GM12892 (cell line): ENCODE measurements around the gene UBALD1.

Experiments used
- POLR2A ChIP-seq: IDR thresholded peaks from 2 replicates; pipeline ENCODE4 v1.6.1; 2011; ENCODE audit warnings: low read depth, low read length, control low read depth
- POLR2AphosphoS5 ChIP-seq: IDR thresholded peaks from 2 replicates; pipeline ENCODE4 v1.6.1; 2011; ENCODE audit warnings: low read depth, low read length, control low read depth

- no peak for TF ChIP-seq POLR2AphosphoS5
- TF ChIP-seq POLR2A = no peak
Observed at GRCh38 chr16:4594433-4595410, 20.0 kb downstream of the UBALD1 start.
